IPS DF 19.7 (cell line): ENCODE results near the gene SLC9A6.
"Not testable (repeated sequence)": the region's sequence is repeated elsewhere in the genome, so short reads cannot be mapped to it uniquely, and the experiment has no call there.

ENCODE experiments used
- DNase-seq: peaks from one replicate; pipeline ENCODE4 v3.0.0-alpha.2; 2013; ENCODE audit warnings: low read depth, low spot score

The SLC9A6 gene

GRCh38 chrX:136063340-136064079 is 78.3 kb downstream of the SLC9A6 start:
- no peak for DNase-seq

- no peak for DNase-seq
Observed at GRCh38 chrX:136064661-136065043, 79.4 kb downstream of the SLC9A6 start.

- DNase-seq, result no peak
Observed at GRCh38 chrX:136065044-136065671, 79.9 kb downstream of the SLC9A6 start.

GRCh38 chrX:136067097-136067496 is 81.9 kb downstream of the SLC9A6 start:
- DNase-seq, result no peak

- no peak for DNase-seq
Observed at GRCh38 chrX:136067966-136068365, 82.7 kb downstream of the SLC9A6 start.

- DNase-seq, result no peak
Observed at GRCh38 chrX:136076942-136077341, 91.7 kb downstream of the SLC9A6 start.

- no peak for DNase-seq
Observed at GRCh38 chrX:136080766-136081165, 95.5 kb downstream of the SLC9A6 start.

- no peak for DNase-seq
Observed at GRCh38 chrX:136086521-136086920, 101.3 kb downstream of the SLC9A6 start.

GRCh38 chrX:136091898-136092297 is 106.7 kb downstream of the SLC9A6 start:
- not testable (repeated sequence) for DNase-seq

- DNase-seq, result no peak
Observed at GRCh38 chrX:136094962-136095361, 109.7 kb downstream of the SLC9A6 start.
